Common myeloid progenitor, CD34-positive (primary cell): ENCODE data around the gene INTS15.

Source experiments
- CTCF ChIA-PET: fragments of 350-600 bp; sonication (Branson Sonifier 250); formaldehyde crosslinking; loops from one replicate; lab custom pipeline; 2021; ENCODE audit warnings: antibody characterized with exemption; lab: Charles Lee
- POLR2A ChIA-PET: fragments of 350-600 bp; sonication (Branson Sonifier 250); formaldehyde crosslinking; loops from one replicate; lab custom pipeline; 2021; ENCODE audit warnings: antibody characterized with exemption; lab: Charles Lee
- DNase-seq, 3 donors: peaks; one replicate each; pipeline versions ENCODE4 v3.0.0 to v3.0.0-alpha.2; 2013
- H3K27ac ChIP-seq, 2 experiments: 1 replicate in 1 of 2; 2 replicates in 1 of 2; pipeline ENCODE4 v1.7.0; 2013; ENCODE audit warnings: inconsistent platforms in 2 of 2, low read length in 2 of 2, mild to moderate bottlenecking in 2 of 2, low read depth in 1 of 2, moderate library complexity in 1 of 2; ENCODE audit not compliant: severe bottlenecking in 2 of 2, insufficient read depth in 1 of 2, poor library complexity in 1 of 2
- H3K27me3 ChIP-seq, 5 experiments: replicated peaks in 2 of 5; 1 replicate in 3 of 5; 2 replicates in 2 of 5; pipeline versions ENCODE4 v1.6.1 to v1.7.0; 2013; ENCODE audit warnings: low read length in 4 of 5, mild to moderate bottlenecking in 2 of 5, moderate library complexity in 2 of 5, inconsistent platforms in 1 of 5; ENCODE audit not compliant: insufficient read depth in 5 of 5, control insufficient read depth in 4 of 5
- H3K36me3 ChIP-seq, 4 experiments: 1 replicate in 2 of 4; 2 replicates in 2 of 4; pipeline versions ENCODE4 v1.6.1 to v1.7.0; 2013; ENCODE audit warnings: low read length in 3 of 4, control low read depth in 1 of 4, mild to moderate bottlenecking in 1 of 4; ENCODE audit not compliant: control insufficient read depth in 4 of 4, insufficient read depth in 4 of 4
- H3K4me1 ChIP-seq, 4 experiments: 1 replicate in 3 of 4; 2 replicates in 1 of 4; pipeline versions ENCODE4 v1.6.1 to v1.7.1; 2013; ENCODE audit warnings: low read length in 3 of 4, mild to moderate bottlenecking in 3 of 4, control low read depth in 1 of 4, inconsistent platforms in 1 of 4, moderate library complexity in 1 of 4; ENCODE audit not compliant: control insufficient read depth in 4 of 4, insufficient read depth in 4 of 4; ENCODE audit errors: control extremely low read depth in 1 of 4
- H3K4me3 ChIP-seq, 7 experiments: 1 replicate in 4 of 7; 2 replicates in 3 of 7; pipeline versions ENCODE4 v1.5.1 to v1.7.0; 2013; ENCODE audit warnings: mild to moderate bottlenecking in 7 of 7, low read length in 6 of 7, moderate library complexity in 6 of 7, inconsistent platforms in 2 of 7, low read depth in 2 of 7, control low read depth in 1 of 7; ENCODE audit not compliant: insufficient read depth in 4 of 7, control insufficient read depth in 1 of 7; ENCODE audit errors: extremely low read depth in 1 of 7
- H3K9me3 ChIP-seq, 5 experiments: 1 replicate in 4 of 5; 2 replicates in 1 of 5; pipeline versions ENCODE4 v1.6.1 to v1.7.1; 2013; ENCODE audit warnings: low read length in 4 of 5, mild to moderate bottlenecking in 2 of 5, inconsistent platforms in 1 of 5, low read depth in 1 of 5, moderate library complexity in 1 of 5; ENCODE audit not compliant: control insufficient read depth in 4 of 5, insufficient read depth in 2 of 5; ENCODE audit errors: control extremely low read depth in 1 of 5
- WGBS: methylation state at CpG from one replicate; pipeline ENCODE4 v1.1.5; 2013; ENCODE audit not compliant: insufficient coverage; 5-methylcytosine and 5-hydroxymethylcytosine counted together

The INTS15 gene

DNA sequence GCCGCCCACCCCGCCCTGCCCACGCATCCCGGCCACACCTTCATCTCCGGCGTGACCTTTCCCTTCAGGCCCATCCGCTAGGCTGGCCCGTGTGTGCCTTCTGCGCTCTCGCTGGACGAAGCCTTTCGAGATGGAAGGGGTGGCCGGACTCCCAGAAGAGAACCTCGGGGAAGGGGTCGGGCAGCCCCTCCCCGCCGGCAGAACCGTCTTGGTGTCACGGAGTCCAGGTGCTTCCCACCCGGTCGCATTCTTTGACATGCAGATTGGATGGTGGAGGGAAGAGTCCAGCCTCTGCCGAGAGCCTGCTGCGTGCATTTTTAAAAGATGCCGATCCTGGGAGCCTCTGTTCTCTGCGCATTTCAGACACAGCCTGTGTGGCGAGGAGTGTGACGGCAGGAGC lies 18.3 kb downstream of the INTS15 start:
- Histone ChIP-seq H3K27me3 (no peaks in the 10 kb centered on the region), H3K4me1 (no peaks in the 10 kb centered on the region), H3K27ac (no peak overlapping the region), H3K9me3 (no peaks in the 10 kb centered on the region), H3K4me3 (no peak overlapping the region), H3K36me3 (peaks cover 5 to 41% (median 22%) of the 10 kb centered on the region in 4 experiments)
- 98% methylated on average over 20 of the region's 27 CpGs for WGBS
- DNase-seq: no peak
- CTCF ChIA-PET: no interaction called here
- POLR2A ChIA-PET: interaction anchor here (0.6 kb wide), 1 partner anchor 78 kb away, joined by 3 read pairs; no protein-coding TSS in a partner anchor

DNA sequence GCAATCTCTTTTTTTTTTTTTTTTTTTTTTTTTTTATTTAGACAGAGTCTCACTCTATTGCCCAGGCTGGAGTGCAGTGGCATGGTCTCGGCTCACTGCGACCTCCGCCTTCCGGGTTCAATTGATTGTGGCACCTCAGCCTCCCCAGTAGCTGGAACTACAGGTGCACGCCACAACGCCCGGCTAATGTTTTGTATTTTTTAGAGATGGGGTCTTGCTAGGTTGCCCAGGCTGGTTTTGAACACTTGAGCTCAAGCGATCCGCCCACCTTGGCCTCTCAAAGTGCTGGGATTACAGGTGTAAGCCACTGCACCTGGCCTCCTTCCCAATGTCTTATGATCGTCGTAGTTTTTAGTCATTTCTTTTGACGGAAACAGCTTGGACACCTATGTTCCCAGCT lies 19.0 kb downstream of the INTS15 start:
- CTCF ChIA-PET: interaction anchor here (1.4 kb wide), 1 partner anchor 50 kb away, joined by 4 read pairs; no protein-coding TSS in a partner anchor
- no peak for DNase-seq
- H3K4me1 ChIP-seq: no peaks in the 10 kb centered on the region
- H3K9me3 ChIP-seq: no peaks in the 10 kb centered on the region
- H3K36me3 ChIP-seq: peaks cover 5 to 35% (median 21%) of the 10 kb centered on the region in 4 experiments
- no peak overlapping the region for H3K27ac ChIP-seq
- WGBS: 98% methylated on average over 11 of the region's 12 CpGs
- H3K27me3 ChIP-seq: no peaks in the 10 kb centered on the region
- POLR2A ChIA-PET: interaction anchor here (0.6 kb wide), 1 partner anchor 79 kb away, joined by 3 read pairs; no protein-coding TSS in a partner anchor
- no peak overlapping the region for H3K4me3 ChIP-seq

DNA sequence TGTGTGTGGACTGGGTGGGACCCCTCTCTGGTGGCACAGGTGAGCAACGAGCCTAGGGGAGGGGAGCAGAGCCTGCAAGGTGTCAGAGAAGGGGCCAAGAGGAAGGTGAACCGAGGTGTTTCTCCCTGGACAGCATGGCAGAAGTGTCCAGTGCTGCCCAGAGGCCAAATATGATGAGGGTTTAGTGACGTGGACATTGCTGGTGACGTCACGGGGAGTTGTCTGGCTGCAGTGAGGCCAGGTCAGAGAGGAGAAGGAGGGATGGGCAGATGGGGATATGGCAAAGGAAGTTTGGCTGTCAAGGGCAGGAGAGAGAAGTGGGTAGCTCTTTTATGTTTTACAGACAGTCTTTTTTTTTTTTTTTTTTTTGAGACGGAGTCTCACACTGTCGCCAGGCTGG lies 23.0 kb downstream of the INTS15 start:
- Histone ChIP-seq H3K9me3 (no peaks in the 10 kb centered on the region), H3K36me3 (peaks cover 0 to 12% (median 5%) of the 10 kb centered on the region in 4 experiments), H3K27me3 (peaks cover 0 to 6% (median 0%) of the 10 kb centered on the region in 5 experiments), H3K27ac (no peak overlapping the region), H3K4me1 (peaks cover 0 to 14% (median 14%) of the 10 kb centered on the region in 4 experiments), H3K4me3 (no peak overlapping the region)
- CTCF ChIA-PET: interaction anchor here (1.0 to 2.1 kb wide), 4 partner anchors 18 to 54 kb away, joined by 3 to 5 read pairs (median 4); no protein-coding TSS in a partner anchor
- 91% methylated on average over 5 of the region's 7 CpGs for WGBS
- DNase-seq: no peak
- POLR2A ChIA-PET: no interaction called here

- Histone ChIP-seq H3K36me3 (peaks cover 0 to 7% (median 0%) of the 10 kb centered on the region in 4 experiments), H3K4me3 (no peak overlapping the region), H3K27me3 (peaks cover 0 to 6% (median 0%) of the 10 kb centered on the region in 5 experiments), H3K27ac (no peak overlapping the region), H3K9me3 (no peaks in the 10 kb centered on the region), H3K4me1 (peaks cover 0 to 14% (median 14%) of the 10 kb centered on the region in 4 experiments)
- no peak for DNase-seq
- ChIA-PET CTCF (no interaction called here), POLR2A (no interaction called here)
- WGBS: 46% methylated on average over 2 of the region's 2 CpGs
Observed at GRCh38 chr7:6613706-6614105, 23.9 kb downstream of the INTS15 start.

DNA sequence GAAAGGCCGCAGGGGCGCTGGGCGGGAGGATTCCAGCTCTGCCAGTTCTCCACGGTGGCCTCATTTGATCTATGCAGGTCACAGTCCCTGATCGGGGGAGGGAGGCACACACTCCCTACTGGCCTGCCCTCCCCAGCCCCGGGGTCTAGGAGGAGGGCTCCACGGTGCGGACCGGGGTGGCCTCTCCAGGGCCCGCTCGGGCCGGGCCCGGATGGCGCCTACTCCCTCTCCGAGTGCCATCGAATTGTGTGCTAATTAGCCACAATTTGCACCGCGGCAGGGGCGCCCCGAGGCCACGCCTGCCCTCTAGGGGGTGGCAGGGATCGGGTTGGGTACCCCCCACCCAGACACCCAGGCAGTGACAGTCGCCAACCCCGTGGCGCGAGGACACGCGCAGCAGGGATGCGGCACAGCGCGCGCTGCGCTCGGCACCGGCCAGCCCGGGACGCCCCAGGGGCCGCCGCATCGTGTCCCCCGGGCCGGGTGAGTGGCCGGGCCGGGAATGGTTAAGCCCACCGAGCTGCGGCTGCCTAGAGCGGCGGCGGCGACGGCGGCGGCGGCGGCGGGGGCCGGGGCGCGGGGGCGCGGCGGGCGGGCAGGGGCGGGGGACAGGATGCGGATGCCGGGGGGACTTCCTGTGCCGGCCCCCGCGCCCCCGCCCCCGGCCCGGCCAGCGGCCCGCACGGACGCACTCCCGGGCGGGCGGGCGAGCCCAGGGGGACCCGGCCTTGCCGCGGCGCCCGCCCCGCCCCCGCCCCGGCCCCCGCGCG lies 25.3 kb downstream of the INTS15 start, which contains the start of gene ZNF853:
Gene ZNF853 (plus strand): TSS at position 658 of the 770 bp plus-strand sequence. CDS start 565 bp downstream, outside the sequence.
- H3K4me1 ChIP-seq: peaks cover 0 to 14% (median 14%) of the 10 kb centered on the region in 4 experiments
- H3K9me3 ChIP-seq: no peaks in the 10 kb centered on the region
- POLR2A ChIA-PET: no interaction called here
- DNase-seq: peak in 2 of 3 donors; percentile 32 to 50
- peaks cover 0 to 6% (median 0%) of the 10 kb centered on the region in 5 experiments for H3K27me3 ChIP-seq
- H3K27ac ChIP-seq: no peak within 1 kb of the TSS
- CTCF ChIA-PET: no interaction called here
- WGBS: 6% methylated on average over 54 of the region's 91 CpGs
- H3K4me3 ChIP-seq: peak within 1 kb of the TSS; percentile 48 to 83 (median 66)
- H3K36me3 ChIP-seq: peaks cover 0 to 7% (median 0%) of the 10 kb centered on the region in 4 experiments

DNA sequence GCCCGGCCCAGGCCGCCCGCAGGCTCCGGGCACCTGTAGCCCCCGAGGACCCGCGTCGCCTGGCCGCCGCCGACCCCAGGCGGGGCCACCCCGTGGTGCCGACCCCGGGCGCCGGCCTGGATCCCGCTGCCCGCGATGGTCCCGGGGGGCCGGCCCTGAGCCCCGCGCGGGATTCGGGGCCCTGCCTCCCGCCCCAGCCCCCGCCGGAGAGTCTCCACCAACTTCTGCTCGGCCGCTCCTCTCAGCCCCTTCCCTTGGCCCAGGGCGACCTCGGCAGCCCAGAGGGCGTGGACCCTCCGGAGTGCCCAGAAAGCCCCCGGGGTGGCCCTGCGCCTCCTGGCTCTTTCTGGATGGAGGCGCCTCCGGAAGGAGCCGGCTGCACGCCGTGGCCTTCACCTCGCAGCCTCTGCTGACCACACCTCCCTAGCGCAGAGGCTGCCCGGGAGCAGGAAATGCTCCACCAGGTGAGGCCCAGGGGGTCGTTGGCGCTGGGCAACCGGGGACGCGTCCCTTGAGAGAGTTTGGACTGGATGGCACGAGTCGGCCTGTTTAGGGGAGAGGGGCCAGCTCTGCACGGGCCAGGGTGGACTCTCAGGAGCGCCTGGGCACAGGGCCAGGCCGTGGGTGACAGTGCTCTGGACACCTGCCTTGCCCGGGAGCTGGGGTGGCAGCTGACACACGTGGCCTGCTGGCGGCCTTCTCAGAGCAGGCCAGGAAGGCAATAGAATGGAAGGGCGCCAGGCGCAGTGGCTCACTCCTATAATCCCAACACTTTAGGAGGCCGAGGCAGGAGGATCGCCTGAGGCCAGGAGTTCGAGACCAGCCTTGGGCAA lies 26.1 kb downstream of the INTS15 start:
- H3K27me3 ChIP-seq: peaks cover 0 to 6% (median 0%) of the 10 kb centered on the region in 5 experiments
- WGBS: 1% methylated on average over 58 of the region's 63 CpGs
- no peak overlapping the region for H3K27ac ChIP-seq
- peak in 2 of 3 donors; percentile 14 to 31 for DNase-seq
- H3K4me1 ChIP-seq: peaks cover 0 to 14% (median 14%) of the 10 kb centered on the region in 4 experiments
- ChIA-PET POLR2A (no interaction called here), CTCF (interaction anchor here (0.8 to 1.6 kb wide), 3 partner anchors 10 to 20 kb away, joined by 3 to 5 read pairs (median 4); partner anchors contain the start of gene ZNF316)
- peaks cover 0 to 9% (median 1%) of the 10 kb centered on the region in 4 experiments for H3K36me3 ChIP-seq
- no peaks in the 10 kb centered on the region for H3K9me3 ChIP-seq
- H3K4me3 ChIP-seq: peak overlapping the region; percentile 48 to 83 (median 62)
